AG10803 (cell line): Measurements from ENCODE around the gene ZBTB37.

Experiments used
- DNase-seq: peaks from one replicate; pipeline ENCODE4 v3.0.0; 2010; ENCODE audit warnings: low read depth
- H3K4me3 ChIP-seq: 2 replicates; pipeline ENCODE4 v1.5.1; 2011; ENCODE audit warnings: mild to moderate bottlenecking, low read length, control low read depth
- TF ChIP-seq, protein P1 (sequence below): conservative IDR thresholded peaks from 2 replicates; pipeline ENCODE4 v1.5.1; 2011; ENCODE audit warnings: mild to moderate bottlenecking, low read length, control low read depth, inconsistent platforms

Gene ZBTB37

DNA sequence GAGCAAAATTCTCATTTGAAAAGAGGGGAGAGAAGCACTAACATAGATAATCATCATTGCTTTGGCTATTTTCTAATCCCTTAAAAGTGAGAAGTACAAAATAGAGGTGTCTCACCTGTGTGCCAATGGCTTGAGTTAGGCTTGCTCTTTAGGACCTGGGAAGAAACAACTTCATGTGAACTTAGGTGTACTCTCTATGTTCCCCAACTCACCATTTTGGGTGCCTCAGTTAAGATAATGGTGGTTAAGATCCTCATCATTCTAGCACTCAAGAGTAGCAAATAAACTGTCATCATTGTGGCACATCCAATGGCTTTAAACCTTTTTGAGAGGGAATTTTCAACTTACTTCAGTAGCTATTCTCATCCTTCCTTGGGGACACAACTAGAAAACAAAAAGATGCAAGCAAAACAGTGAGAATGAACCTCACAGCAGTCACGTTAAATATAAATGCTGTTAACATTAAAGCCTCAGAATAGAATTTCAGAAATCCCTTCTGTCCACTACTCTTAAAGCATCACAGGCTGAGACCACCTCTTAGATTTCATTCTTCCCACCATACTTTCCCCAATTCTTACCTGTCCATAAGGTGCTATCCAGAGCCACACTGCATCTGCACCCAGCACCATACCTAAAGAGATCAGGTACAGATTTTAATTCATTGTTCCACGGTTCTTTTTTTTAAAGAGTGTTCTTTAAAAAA is 1.6 kb upstream of the ZBTB37 start:
- TF ChIP-seq, protein P1, sequence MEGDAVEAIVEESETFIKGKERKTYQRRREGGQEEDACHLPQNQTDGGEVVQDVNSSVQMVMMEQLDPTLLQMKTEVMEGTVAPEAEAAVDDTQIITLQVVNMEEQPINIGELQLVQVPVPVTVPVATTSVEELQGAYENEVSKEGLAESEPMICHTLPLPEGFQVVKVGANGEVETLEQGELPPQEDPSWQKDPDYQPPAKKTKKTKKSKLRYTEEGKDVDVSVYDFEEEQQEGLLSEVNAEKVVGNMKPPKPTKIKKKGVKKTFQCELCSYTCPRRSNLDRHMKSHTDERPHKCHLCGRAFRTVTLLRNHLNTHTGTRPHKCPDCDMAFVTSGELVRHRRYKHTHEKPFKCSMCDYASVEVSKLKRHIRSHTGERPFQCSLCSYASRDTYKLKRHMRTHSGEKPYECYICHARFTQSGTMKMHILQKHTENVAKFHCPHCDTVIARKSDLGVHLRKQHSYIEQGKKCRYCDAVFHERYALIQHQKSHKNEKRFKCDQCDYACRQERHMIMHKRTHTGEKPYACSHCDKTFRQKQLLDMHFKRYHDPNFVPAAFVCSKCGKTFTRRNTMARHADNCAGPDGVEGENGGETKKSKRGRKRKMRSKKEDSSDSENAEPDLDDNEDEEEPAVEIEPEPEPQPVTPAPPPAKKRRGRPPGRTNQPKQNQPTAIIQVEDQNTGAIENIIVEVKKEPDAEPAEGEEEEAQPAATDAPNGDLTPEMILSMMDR = no peak
- peak overlapping the region; percentile 96 for H3K4me3 ChIP-seq
- no peak for DNase-seq

DNA sequence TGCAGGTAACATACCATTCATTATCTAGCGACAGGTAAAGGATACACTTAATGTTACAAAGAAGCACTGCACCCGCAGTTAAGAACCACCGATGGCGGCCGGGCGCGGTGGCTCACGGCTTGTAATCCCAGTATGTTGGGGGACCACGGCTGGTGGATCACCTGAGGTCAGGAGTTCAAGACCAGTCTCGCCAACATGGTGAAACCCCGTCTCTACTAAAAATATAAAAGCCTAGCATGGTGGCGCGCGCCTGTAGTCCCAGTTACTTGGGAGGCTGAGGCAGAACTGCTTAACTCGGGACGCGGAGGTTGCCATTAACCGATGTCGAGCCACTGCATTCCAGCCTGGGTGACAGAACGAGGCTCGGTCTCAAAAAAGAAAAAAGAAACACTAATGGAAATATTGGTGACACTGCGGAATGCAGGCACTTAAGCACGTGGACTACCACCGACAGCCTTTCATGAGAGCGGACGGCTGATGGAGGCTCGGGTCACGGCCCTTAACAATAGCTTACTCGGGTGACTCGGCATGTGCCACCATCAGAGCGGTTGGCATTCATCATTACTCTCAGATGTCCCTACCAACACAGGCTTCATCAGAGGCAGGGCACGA is 933 bp upstream of the ZBTB37 start:
- H3K4me3 ChIP-seq = peak overlapping the region; percentile 96
- no peak for DNase-seq
- TF ChIP-seq, protein P1 = no peak

DNA sequence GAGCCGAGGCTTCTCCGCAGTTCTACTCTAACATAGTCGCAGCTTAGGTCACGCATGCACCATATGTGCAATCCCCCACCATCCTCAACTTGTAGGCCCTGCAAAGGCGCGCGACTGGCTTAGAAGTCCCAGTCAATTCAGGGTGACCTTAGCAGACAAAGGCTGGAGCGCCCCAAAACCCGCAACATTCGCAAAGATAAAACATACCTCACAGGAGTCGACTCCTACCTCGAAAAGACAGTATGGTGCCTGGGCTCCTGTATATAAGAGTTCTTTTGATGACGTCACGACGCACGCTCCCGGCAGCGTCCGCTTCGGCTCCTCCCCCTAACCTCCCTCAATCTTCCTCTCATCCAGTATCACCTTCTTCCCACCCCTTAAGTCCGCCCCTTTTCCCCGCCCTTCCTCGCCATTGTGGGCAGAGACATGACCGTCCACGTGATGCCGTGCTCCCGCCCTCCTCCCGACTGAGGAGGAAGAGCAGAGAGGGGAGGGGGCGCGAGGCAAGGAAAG is 371 bp upstream of the ZBTB37 start, which contains the start of gene GAS5:
Gene GAS5 (minus strand): TSS at position 237 of the 513 bp plus-strand sequence.
- TF ChIP-seq, protein P1 = no peak
- H3K4me3 ChIP-seq = peak within 1 kb of the TSS; percentile 96
- DNase-seq = peak; percentile 99

DNA sequence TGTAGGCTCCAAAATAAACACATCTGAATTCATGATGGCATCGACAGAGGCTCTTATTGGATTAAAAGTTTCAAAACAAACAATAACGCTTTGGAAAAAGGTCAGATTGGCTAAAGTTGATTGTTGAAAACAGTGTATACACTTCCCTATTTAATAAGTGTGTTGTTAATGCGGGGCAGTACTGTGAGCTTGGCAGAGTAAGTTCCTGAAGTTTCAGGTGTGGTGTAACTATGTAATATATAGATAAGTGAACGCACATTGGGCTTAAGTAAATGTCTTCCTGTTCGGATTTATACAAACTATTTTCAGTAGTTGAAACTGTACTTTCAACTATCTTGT is 810 bp downstream of the ZBTB37 start:
- TF ChIP-seq, protein P1 = no peak
- H3K4me3 ChIP-seq = peak overlapping the region; percentile 96
- no peak for DNase-seq

DNA sequence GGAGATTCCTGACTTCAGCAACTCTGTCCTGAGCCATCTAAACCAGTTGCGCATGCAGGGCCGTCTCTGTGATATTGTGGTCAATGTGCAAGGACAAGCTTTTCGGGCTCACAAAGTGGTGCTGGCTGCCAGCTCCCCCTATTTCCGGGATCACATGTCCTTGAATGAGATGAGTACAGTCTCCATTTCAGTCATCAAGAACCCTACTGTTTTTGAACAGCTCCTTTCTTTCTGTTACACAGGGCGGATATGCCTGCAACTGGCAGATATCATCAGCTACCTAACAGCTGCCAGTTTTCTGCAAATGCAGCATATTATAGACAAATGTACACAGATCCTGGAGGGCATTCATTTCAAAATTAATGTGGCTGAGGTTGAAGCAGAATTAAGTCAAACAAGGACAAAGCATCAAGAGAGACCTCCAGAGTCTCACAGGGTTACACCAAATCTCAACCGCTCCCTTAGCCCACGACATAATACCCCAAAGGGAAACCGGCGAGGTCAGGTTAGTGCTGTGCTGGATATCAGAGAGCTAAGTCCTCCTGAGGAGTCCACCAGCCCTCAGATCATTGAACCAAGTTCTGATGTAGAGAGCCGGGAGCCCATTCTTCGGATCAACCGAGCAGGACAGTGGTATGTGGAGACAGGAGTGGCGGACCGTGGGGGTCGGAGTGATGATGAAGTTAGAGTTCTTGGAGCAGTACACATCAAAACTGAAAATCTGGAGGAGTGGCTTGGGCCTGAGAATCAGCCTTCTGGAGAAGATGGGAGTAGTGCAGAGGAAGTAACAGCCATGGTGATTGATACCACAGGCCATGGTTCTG is 2.3 kb downstream of the ZBTB37 start:
- DNase-seq = no peak
- TF ChIP-seq, protein P1 = no peak

DNA sequence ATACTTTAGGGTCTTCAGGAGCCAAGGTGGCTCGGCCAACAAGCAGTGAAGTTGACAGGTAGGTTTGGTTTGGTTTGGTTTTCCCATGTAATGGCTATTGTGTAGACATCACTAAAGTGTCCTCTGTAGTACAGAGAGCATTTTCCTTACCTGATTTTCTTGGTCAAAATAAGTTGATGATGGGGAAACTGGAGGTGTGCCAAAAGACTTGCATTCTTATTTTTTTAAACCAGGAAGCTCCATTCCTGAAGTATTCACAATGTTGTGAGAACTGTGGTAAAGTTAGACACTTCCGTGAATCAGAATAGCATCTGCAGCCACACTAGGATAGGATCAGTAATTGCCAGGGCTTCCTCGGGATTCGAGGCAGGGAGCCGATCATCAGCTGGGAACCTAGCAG is 2.9 kb downstream of the ZBTB37 start:
- DNase-seq = no peak

More for the DNA sequence above, 2.3 kb downstream of the ZBTB37 start:
- no peak overlapping the region for H3K4me3 ChIP-seq

More for the DNA sequence above, 2.9 kb downstream of the ZBTB37 start:
- TF ChIP-seq, protein P1 = no peak
- no peak overlapping the region for H3K4me3 ChIP-seq
